IPS-20b (cell line): ENCODE results near the gene GABRG3.

Experiments
- H3K27ac ChIP-seq: one replicate; pipeline ENCODE4 v1.5.1; 2013; ENCODE audit warnings: low read length
- H3K27me3 ChIP-seq: 2 replicates; pipeline ENCODE4 v1.6.1; 2013; ENCODE audit warnings: mild to moderate bottlenecking, low read length, inconsistent platforms; ENCODE audit not compliant: insufficient read depth
- H3K36me3 ChIP-seq: 2 replicates; pipeline ENCODE4 v1.6.1; 2013; ENCODE audit warnings: low read depth, mild to moderate bottlenecking, inconsistent platforms, low read length, moderate library complexity; ENCODE audit not compliant: insufficient read depth
- H3K4me1 ChIP-seq: 2 replicates; pipeline ENCODE4 v1.6.1; 2013; ENCODE audit warnings: mild to moderate bottlenecking, control low read depth, inconsistent platforms, low read length, moderate library complexity; ENCODE audit not compliant: insufficient read depth
- H3K4me3 ChIP-seq: 2 replicates; pipeline ENCODE4 v1.5.1; 2013; ENCODE audit warnings: mild to moderate bottlenecking, low read length, inconsistent platforms
- H3K9ac ChIP-seq: 2 replicates; pipeline ENCODE4 v1.6.1; 2013; ENCODE audit warnings: low read depth, mild to moderate bottlenecking, inconsistent platforms, low read length, moderate library complexity
- H3K9me3 ChIP-seq: 2 replicates; pipeline ENCODE4 v1.6.1; 2013; ENCODE audit warnings: mild to moderate bottlenecking, low read depth, low read length, inconsistent platforms; ENCODE audit not compliant: insufficient read depth

The GABRG3 gene

DNA sequence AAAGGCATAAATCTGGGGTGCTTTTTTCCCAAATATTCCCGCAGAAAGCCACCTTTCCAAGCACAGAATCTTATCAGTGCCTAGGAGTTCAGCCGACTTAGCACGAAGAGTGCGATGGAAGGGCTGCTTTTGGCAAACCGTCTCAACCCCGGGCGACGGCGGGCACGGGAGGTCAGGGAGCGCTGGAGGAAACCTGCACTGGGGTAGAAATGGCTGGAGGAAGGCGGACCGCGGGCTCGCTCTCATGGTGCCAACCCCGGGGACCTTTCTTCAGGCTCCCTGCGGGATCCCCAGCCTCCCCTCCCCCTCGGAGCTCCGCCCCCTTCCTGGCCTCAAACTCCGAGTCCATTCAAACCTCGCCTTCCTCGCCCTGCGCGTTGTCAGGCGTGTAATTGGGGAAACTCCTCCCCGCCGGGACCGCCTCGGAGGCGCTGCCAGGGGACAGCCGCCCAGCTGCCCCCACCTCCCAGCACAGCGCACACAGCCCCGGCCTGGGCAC is at the start of gene GABRG3:
Gene GABRG3 (plus strand): TSS at position 470 of the 499 bp plus-strand sequence.
- Histone ChIP-seq H3K9me3 (no peaks in the 10 kb centered on the region), H3K4me3 (peak within 1 kb of the TSS; percentile 73), H3K36me3 (no peaks in the 10 kb centered on the region), H3K4me1 (peaks cover 3% of the 10 kb centered on the region; the same call in 1 of the 2 replicates), H3K27me3 (peaks cover 74% of the 10 kb centered on the region), H3K27ac (no peak within 1 kb of the TSS), H3K9ac (no peak within 1 kb of the TSS; the same call in 1 of the 2 replicates)

DNA sequence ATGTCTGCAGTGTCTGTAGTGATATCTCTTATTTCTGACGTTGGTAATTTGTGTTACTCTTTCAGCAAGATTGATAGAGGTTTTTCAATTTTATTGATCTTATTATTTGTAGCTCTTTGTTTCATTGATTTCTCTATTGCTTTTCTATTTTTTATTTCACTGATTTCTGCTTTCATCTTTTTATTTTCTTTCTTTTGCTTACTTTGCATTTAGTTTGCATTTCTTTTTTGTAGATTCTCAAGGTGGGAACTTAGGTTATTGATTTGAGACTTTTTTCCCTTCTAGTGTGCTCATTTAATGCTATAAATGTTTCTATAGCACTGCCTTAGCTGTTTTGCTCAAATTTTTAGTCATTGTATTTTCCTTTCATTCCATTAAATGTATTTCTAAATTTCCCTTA is 49.5 kb upstream of the GABRG3 start:
- Histone ChIP-seq H3K9ac (no peak overlapping the region), H3K9me3 (peaks cover 6% of the 10 kb centered on the region; the same call in 1 of the 2 replicates)

GRCh38 chr15:26926081-26926480 is 44.9 kb upstream of the GABRG3 start:
- no peaks in the 10 kb centered on the region for H3K36me3 ChIP-seq
- no peak overlapping the region for H3K27ac ChIP-seq
- no peaks in the 10 kb centered on the region for H3K9me3 ChIP-seq
- H3K9ac ChIP-seq, result no peak overlapping the region
- no peaks in the 10 kb centered on the region for H3K4me1 ChIP-seq
- H3K4me3 ChIP-seq, result no peak overlapping the region
- H3K27me3 ChIP-seq, result no peaks in the 10 kb centered on the region

More for the DNA sequence above, 49.5 kb upstream of the GABRG3 start:
- Histone ChIP-seq H3K36me3 (no peaks in the 10 kb centered on the region), H3K4me3 (no peak overlapping the region), H3K27ac (no peak overlapping the region), H3K4me1 (no peaks in the 10 kb centered on the region), H3K27me3 (no peaks in the 10 kb centered on the region)

DNA sequence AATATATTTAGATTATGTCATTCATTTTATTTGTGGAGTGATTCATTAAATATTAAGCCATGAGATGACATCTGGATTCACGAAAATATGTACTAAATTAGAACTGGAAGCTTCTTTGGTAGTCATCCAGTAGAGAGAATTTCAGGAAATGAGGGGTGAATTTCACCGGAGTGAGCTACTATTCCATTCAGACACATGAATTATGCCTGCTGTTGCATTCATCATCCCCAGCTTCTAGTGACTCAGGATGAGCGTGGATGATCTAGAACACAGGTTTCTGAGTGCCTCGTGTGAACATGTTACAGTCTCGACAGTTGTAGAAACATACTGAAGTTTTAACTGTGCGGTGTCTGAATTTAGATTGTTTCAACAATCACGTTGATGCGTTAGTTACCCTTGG is 42.9 kb upstream of the GABRG3 start:
- Histone ChIP-seq H3K9me3 (no peaks in the 10 kb centered on the region), H3K4me1 (no peaks in the 10 kb centered on the region), H3K36me3 (no peaks in the 10 kb centered on the region), H3K4me3 (no peak overlapping the region), H3K9ac (no peak overlapping the region), H3K27ac (no peak overlapping the region), H3K27me3 (no peaks in the 10 kb centered on the region)

DNA sequence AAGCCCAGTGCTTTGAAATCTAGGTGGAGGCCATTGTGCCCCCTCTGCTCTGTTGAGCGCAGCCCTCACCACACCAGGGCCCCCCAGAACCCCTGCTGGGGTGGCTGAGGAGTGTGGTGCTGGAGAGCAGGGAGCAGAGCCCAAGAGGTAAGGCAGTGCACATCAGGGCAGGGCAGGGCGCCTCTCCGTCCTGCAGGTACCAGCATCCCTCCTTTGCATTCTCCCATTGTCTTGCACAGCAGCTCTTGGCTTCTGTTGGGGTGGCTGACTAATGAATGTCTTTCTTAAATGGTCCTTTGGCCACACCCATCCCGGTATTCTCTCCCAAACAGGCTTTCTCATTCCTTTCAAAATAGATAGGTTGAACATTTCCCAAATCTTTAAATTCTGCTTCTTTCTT is 41.4 kb upstream of the GABRG3 start:
- Histone ChIP-seq H3K4me1 (no peaks in the 10 kb centered on the region), H3K36me3 (no peaks in the 10 kb centered on the region), H3K27ac (no peak overlapping the region), H3K9me3 (no peaks in the 10 kb centered on the region), H3K4me3 (no peak overlapping the region), H3K9ac (no peak overlapping the region), H3K27me3 (no peaks in the 10 kb centered on the region)

GRCh38 chr15:26934848-26935247 is 36.1 kb upstream of the GABRG3 start:
- H3K27ac ChIP-seq, result no peak overlapping the region
- H3K36me3 ChIP-seq, result no peaks in the 10 kb centered on the region
- H3K4me1 ChIP-seq, result no peaks in the 10 kb centered on the region
- H3K9me3 ChIP-seq, result no peaks in the 10 kb centered on the region
- H3K4me3 ChIP-seq, result no peak overlapping the region
- no peak overlapping the region for H3K9ac ChIP-seq
- H3K27me3 ChIP-seq, result no peaks in the 10 kb centered on the region

- Histone ChIP-seq H3K27me3 (no peaks in the 10 kb centered on the region), H3K9ac (no peak overlapping the region), H3K4me3 (no peak overlapping the region), H3K27ac (no peak overlapping the region), H3K4me1 (no peaks in the 10 kb centered on the region), H3K36me3 (no peaks in the 10 kb centered on the region), H3K9me3 (no peaks in the 10 kb centered on the region)
Measured at GRCh38 chr15:26935322-26935721, 35.7 kb upstream of the GABRG3 start.

GRCh38 chr15:26936502-26936901 is 34.5 kb upstream of the GABRG3 start:
- Histone ChIP-seq H3K27ac (no peak overlapping the region), H3K4me3 (no peak overlapping the region), H3K9ac (no peak overlapping the region), H3K27me3 (no peaks in the 10 kb centered on the region), H3K36me3 (no peaks in the 10 kb centered on the region), H3K9me3 (no peaks in the 10 kb centered on the region), H3K4me1 (no peaks in the 10 kb centered on the region)

GRCh38 chr15:26937134-26937533 is 33.8 kb upstream of the GABRG3 start:
- Histone ChIP-seq H3K9me3 (no peaks in the 10 kb centered on the region), H3K27ac (no peak overlapping the region), H3K4me3 (no peak overlapping the region), H3K27me3 (no peaks in the 10 kb centered on the region), H3K36me3 (no peaks in the 10 kb centered on the region), H3K4me1 (no peaks in the 10 kb centered on the region), H3K9ac (no peak overlapping the region)

DNA sequence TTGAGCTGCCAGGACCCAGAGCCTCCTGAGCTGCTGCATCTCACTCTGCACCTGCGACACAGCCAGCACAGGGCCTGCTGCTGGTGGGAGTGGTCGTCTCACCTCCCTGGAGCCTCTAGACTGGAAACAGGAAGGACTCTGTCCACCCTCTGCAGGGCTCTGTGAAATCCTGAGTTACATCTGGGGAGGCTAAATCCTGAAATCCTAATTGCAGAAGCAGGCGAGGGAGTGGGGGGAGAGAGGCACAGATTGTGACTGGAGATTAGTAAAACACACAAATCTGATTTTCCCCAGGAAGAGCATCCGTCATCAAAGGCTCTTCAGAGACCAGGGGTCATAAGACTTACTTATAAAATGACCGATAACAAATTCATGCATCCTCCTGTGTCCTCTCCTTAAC is 31.6 kb upstream of the GABRG3 start:
- no peak overlapping the region for H3K27ac ChIP-seq

GRCh38 chr15:26941489-26941888 is 29.5 kb upstream of the GABRG3 start:
- H3K27me3 ChIP-seq, result no peaks in the 10 kb centered on the region

More for the DNA sequence above, 31.6 kb upstream of the GABRG3 start:
- Histone ChIP-seq H3K9ac (no peak overlapping the region), H3K4me1 (no peaks in the 10 kb centered on the region), H3K9me3 (no peaks in the 10 kb centered on the region), H3K4me3 (no peak overlapping the region), H3K36me3 (no peaks in the 10 kb centered on the region), H3K27me3 (no peaks in the 10 kb centered on the region)

GRCh38 chr15:26943866-26944265 is 27.1 kb upstream of the GABRG3 start:
- H3K9me3 ChIP-seq, result no peaks in the 10 kb centered on the region
- H3K36me3 ChIP-seq, result no peaks in the 10 kb centered on the region
- H3K4me3 ChIP-seq, result no peak overlapping the region
- no peak overlapping the region for H3K27ac ChIP-seq
- H3K27me3 ChIP-seq, result no peaks in the 10 kb centered on the region
- H3K9ac ChIP-seq, result no peak overlapping the region
- no peaks in the 10 kb centered on the region for H3K4me1 ChIP-seq

More at GRCh38 chr15:26941489-26941888, 29.5 kb upstream of the GABRG3 start:
- H3K9me3 ChIP-seq, result no peaks in the 10 kb centered on the region
- no peak overlapping the region for H3K27ac ChIP-seq
- H3K36me3 ChIP-seq, result no peaks in the 10 kb centered on the region
- H3K4me1 ChIP-seq, result no peaks in the 10 kb centered on the region
- no peak overlapping the region for H3K9ac ChIP-seq
- no peak overlapping the region for H3K4me3 ChIP-seq
